ENCODE results near the gene ASAP2.

ASAP2 gene

DNA sequence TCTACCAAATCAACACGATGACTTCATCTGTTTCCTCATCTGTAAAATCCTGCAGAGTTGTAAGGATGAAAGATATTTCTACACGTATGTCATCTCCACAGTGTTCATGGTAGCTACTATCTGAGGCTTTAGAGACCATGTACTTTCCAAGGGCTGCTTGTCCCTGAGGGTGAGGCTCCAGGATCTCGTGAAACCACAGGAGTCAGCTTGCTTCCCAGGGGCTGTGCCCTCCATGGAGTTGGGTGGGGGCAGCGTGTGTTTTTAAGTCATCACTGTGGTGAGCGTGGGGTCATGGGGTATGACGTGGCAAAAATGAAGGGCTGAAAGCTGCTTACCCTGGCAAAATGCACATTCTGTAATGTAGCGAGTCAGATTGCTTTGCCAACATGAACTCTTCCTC is 81.6 kb downstream of the ASAP2 start:
- Histone ChIP-seq H3K9me2 (replicated peaks; ENCODE audit: low read depth, low read length) (no peaks in the 10 kb centered on the region), H3K9me3 (ENCODE audit: insufficient read depth, low read depth, low read length) (no peaks in the 10 kb centered on the region), H3K4me2 (ENCODE audit: low read depth, low read length, poor library complexity, severe bottlenecking) (no peak overlapping the region), H3K9ac (ENCODE audit: low read depth, low read length, poor library complexity, severe bottlenecking) (no peak overlapping the region), H3K27me3 (ENCODE audit: insufficient read depth, low read length, poor library complexity, severe bottlenecking) (no peaks in the 10 kb centered on the region), H2AFZ (ENCODE audit: low read length) (no peak overlapping the region), H4K20me1 (ENCODE audit: insufficient read depth, low read length, poor library complexity, severe bottlenecking) (no peaks in the 10 kb centered on the region), H3K4me1 (ENCODE audit: insufficient read depth, low read length, poor library complexity, severe bottlenecking) (no peaks in the 10 kb centered on the region), H3K79me2 (ENCODE audit: insufficient read depth, low read length) (no peaks in the 10 kb centered on the region), H3K36me3 (ENCODE audit: insufficient read depth, low read length) (no peaks in the 10 kb centered on the region; the same call in 1 of the 2 replicates), H3K4me3 (ENCODE audit: low read length, poor library complexity, severe bottlenecking) (no peak overlapping the region), H3F3A (ENCODE audit: low read depth) (no peaks in the 10 kb centered on the region)
- TF ChIP-seq EZH2phosphoT487 (IDR thresholded peaks at IDR 0.05; ENCODE audit: borderline replicate concordance) = no peak
- TF ChIP-seq, protein P1, sequence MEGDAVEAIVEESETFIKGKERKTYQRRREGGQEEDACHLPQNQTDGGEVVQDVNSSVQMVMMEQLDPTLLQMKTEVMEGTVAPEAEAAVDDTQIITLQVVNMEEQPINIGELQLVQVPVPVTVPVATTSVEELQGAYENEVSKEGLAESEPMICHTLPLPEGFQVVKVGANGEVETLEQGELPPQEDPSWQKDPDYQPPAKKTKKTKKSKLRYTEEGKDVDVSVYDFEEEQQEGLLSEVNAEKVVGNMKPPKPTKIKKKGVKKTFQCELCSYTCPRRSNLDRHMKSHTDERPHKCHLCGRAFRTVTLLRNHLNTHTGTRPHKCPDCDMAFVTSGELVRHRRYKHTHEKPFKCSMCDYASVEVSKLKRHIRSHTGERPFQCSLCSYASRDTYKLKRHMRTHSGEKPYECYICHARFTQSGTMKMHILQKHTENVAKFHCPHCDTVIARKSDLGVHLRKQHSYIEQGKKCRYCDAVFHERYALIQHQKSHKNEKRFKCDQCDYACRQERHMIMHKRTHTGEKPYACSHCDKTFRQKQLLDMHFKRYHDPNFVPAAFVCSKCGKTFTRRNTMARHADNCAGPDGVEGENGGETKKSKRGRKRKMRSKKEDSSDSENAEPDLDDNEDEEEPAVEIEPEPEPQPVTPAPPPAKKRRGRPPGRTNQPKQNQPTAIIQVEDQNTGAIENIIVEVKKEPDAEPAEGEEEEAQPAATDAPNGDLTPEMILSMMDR (conservative IDR thresholded peaks at IDR 0.05; ENCODE audit: low read length) = no peak

DNA sequence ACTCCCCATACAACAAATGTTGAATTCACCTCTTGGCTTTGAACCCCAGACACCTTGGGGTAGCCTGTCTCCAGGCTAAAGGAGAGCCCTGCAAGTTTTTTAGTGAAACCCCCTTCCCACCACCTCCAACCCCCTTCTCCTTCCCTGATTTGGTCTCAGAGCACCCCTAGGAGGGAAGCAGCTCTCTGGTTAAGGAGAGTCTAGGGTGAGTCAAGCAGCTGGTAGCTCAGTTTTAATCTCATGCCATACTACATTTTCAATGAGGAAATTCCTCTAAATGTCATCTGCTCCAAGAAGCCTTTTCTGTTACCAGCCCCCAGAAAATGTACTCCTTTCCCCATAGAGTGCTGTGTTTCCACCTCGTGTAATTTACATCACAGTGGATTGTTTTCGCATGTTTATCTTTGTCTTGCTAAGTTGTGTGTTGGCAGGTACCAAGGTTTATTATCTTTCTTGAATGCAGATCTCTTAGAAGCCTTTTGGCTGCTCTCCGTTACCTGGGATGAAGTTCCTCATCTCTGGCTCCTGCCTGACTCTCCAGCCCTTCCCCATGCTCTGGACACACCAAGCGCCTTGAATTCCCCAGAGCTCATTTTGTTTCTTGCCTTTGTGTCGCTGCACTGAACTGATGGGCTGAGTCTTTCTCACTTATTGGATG is 82.2 kb downstream of the ASAP2 start:
- Histone ChIP-seq H3F3A (ENCODE audit: low read depth) (no peaks in the 10 kb centered on the region), H2AFZ (ENCODE audit: low read length) (no peak overlapping the region), H3K9me2 (replicated peaks; ENCODE audit: low read depth, low read length) (no peaks in the 10 kb centered on the region), H3K27me3 (ENCODE audit: insufficient read depth, low read length, poor library complexity, severe bottlenecking) (no peaks in the 10 kb centered on the region), H4K20me1 (ENCODE audit: insufficient read depth, low read length, poor library complexity, severe bottlenecking) (no peaks in the 10 kb centered on the region), H3K79me2 (ENCODE audit: insufficient read depth, low read length) (no peaks in the 10 kb centered on the region), H3K4me1 (ENCODE audit: insufficient read depth, low read length, poor library complexity, severe bottlenecking) (no peaks in the 10 kb centered on the region), H3K9me3 (ENCODE audit: insufficient read depth, low read depth, low read length) (no peaks in the 10 kb centered on the region), H3K36me3 (ENCODE audit: insufficient read depth, low read length) (no peaks in the 10 kb centered on the region; the same call in 1 of the 2 replicates), H3K4me2 (ENCODE audit: low read depth, low read length, poor library complexity, severe bottlenecking) (no peak overlapping the region), H3K4me3 (ENCODE audit: low read length, poor library complexity, severe bottlenecking) (no peak overlapping the region), H3K9ac (ENCODE audit: low read depth, low read length, poor library complexity, severe bottlenecking) (no peak overlapping the region)
- TF ChIP-seq, protein P1 (conservative IDR thresholded peaks at IDR 0.05; ENCODE audit: low read length) = no peak
- TF ChIP-seq EZH2phosphoT487 (IDR thresholded peaks at IDR 0.05; ENCODE audit: borderline replicate concordance) = no peak

DNA sequence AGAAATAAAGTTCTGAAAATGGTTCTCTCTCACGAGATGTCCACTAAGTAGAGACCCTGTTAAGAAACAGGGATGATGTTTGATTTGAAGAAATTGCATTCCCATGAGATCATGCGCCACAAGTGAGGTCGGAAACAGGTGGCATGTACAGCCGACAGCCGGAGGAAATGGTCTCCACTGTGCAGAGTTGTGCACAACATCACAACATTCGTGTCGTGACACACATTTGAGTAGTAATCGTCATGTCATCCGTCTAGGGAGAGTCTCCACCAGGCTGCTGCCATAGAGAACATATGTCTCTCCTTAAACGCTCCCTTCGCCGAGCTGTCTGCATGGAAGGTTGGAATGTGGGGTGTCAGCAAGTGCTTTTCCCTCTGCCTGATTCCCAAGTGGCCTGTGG is 84.7 kb downstream of the ASAP2 start:
- no peak overlapping the region for H2AFZ ChIP-seq (ENCODE audit: low read length)
- H3K9me3 ChIP-seq (ENCODE audit: insufficient read depth, low read depth, low read length) = no peaks in the 10 kb centered on the region
- H3K27me3 ChIP-seq (ENCODE audit: insufficient read depth, low read length, poor library complexity, severe bottlenecking) = no peaks in the 10 kb centered on the region
- H3K4me1 ChIP-seq (ENCODE audit: insufficient read depth, low read length, poor library complexity, severe bottlenecking) = no peaks in the 10 kb centered on the region
- no peak overlapping the region for H3K4me2 ChIP-seq (ENCODE audit: low read depth, low read length, poor library complexity, severe bottlenecking)
- no peaks in the 10 kb centered on the region for H3K9me2 ChIP-seq (replicated peaks; ENCODE audit: low read depth, low read length)
- TF ChIP-seq, protein P1 (conservative IDR thresholded peaks at IDR 0.05; ENCODE audit: low read length) = no peak
- no peak for TF ChIP-seq EZH2phosphoT487 (IDR thresholded peaks at IDR 0.05; ENCODE audit: borderline replicate concordance)
- H3K79me2 ChIP-seq (ENCODE audit: insufficient read depth, low read length) = no peaks in the 10 kb centered on the region
- no peak overlapping the region for H3K4me3 ChIP-seq (ENCODE audit: low read length, poor library complexity, severe bottlenecking)
- H4K20me1 ChIP-seq (ENCODE audit: insufficient read depth, low read length, poor library complexity, severe bottlenecking) = no peaks in the 10 kb centered on the region
- no peak overlapping the region for H3K9ac ChIP-seq (ENCODE audit: low read depth, low read length, poor library complexity, severe bottlenecking)
- H3F3A ChIP-seq (ENCODE audit: low read depth) = no peaks in the 10 kb centered on the region
- H3K36me3 ChIP-seq (ENCODE audit: insufficient read depth, low read length) = no peaks in the 10 kb centered on the region
